GM12892 (cell line): Measurements from ENCODE around the gene TRAF3IP1.

Experiments used
- POLR2A ChIP-seq: IDR thresholded peaks from 2 replicates; pipeline ENCODE4 v1.6.1; 2011; ENCODE audit warnings: low read depth, low read length, control low read depth
- POLR2AphosphoS5 ChIP-seq: IDR thresholded peaks from 2 replicates; pipeline ENCODE4 v1.6.1; 2011; ENCODE audit warnings: low read depth, low read length, control low read depth

- TF ChIP-seq POLR2A (no peak), POLR2AphosphoS5 (no peak)
Observed at GRCh38 chr2:238449909-238450417, 129.6 kb downstream of the TRAF3IP1 start.
